ENCODE data around the gene THG1L. TPM values are rescaled to one million over a fixed set of nuclear protein-coding genes. Genes with fewer than 3 reads are reported as not detected.
A peak's percentile ranks its signal among the peaks of the same experiment; 100 is the strongest.
"Not testable (repeated sequence)": the region's sequence is repeated elsewhere in the genome, so short reads cannot be mapped to it uniquely, and the experiment has no call there.

Gene THG1L
- polyA plus RNA-seq, 1 donor, result 21.5 TPM

GRCh38 chr5:157727858-157728257 lies 3.4 kb upstream of the THG1L start:
- DNase-seq (ENCODE audit: low read depth), result not testable (repeated sequence)

GRCh38 chr5:157729858-157730257 lies 1.4 kb upstream of the THG1L start:
- DNase-seq (ENCODE audit: low read depth), result no peak

GRCh38 chr5:157730900-157731271 lies 334 bp upstream of the THG1L start:
- DNase-seq (ENCODE audit: low read depth), result no peak

- no peak for DNase-seq (ENCODE audit: low read depth)
Measured at GRCh38 chr5:157732130-157732514, 902 bp downstream of the THG1L start.

- no peak for DNase-seq (ENCODE audit: low read depth)
Measured at GRCh38 chr5:157732596-157733262, 1.5 kb downstream of the THG1L start.

GRCh38 chr5:157734436-157734835 lies 3.2 kb downstream of the THG1L start:
- no peak for DNase-seq (ENCODE audit: low read depth)

GRCh38 chr5:157735991-157736390 lies 4.8 kb downstream of the THG1L start:
- no peak for DNase-seq (ENCODE audit: low read depth)

GRCh38 chr5:157739388-157740228 lies 8.4 kb downstream of the THG1L start:
- no peak for DNase-seq (ENCODE audit: low read depth)

GRCh38 chr5:157740229-157740610 lies 9.0 kb downstream of the THG1L start:
- DNase-seq (ENCODE audit: low read depth), result no peak

- no peak for DNase-seq (ENCODE audit: low read depth)
Measured at GRCh38 chr5:157741131-157741530, 9.9 kb downstream of the THG1L start.

- DNase-seq (ENCODE audit: low read depth), result peak; percentile 68
Measured at GRCh38 chr5:157743163-157744050, 12.2 kb downstream of the THG1L start, which contains the start of gene LSM11. Gene LSM11, plus strand, starts transcription at chr5:157743712. Its CDS starts 39 bp downstream, at chr5:157743751.

- no peak for DNase-seq (ENCODE audit: low read depth)
Measured at GRCh38 chr5:157744051-157745011, 13.1 kb downstream of the THG1L start.

GRCh38 chr5:157745041-157745456 lies 13.8 kb downstream of the THG1L start:
- DNase-seq (ENCODE audit: low read depth), result no peak

GRCh38 chr5:157747173-157747740 lies 16.0 kb downstream of the THG1L start:
- no peak for DNase-seq (ENCODE audit: low read depth)

- no peak for DNase-seq (ENCODE audit: low read depth)
Measured at GRCh38 chr5:157747766-157748700, 16.8 kb downstream of the THG1L start.

GRCh38 chr5:157748760-157749461 lies 17.7 kb downstream of the THG1L start:
- DNase-seq (ENCODE audit: low read depth), result no peak

GRCh38 chr5:157749462-157749799 lies 18.2 kb downstream of the THG1L start:
- no peak for DNase-seq (ENCODE audit: low read depth)

- DNase-seq (ENCODE audit: low read depth), result no peak
Measured at GRCh38 chr5:157750320-157750719, 19.1 kb downstream of the THG1L start.

GRCh38 chr5:157756122-157756521 lies 24.9 kb downstream of the THG1L start:
- no peak for DNase-seq (ENCODE audit: low read depth)

Data from forelimb muscle (tissue), 1 donor.